Lower lobe of right lung (tissue), 2 donors: Measurements from ENCODE around the gene ASTE1. TPM values are rescaled to one million over a fixed set of nuclear protein-coding genes. Genes with fewer than 3 reads are reported as not detected.
"Not testable (repeated sequence)": the region's sequence is repeated elsewhere in the genome, so short reads cannot be mapped to it uniquely, and the experiment has no call there.

Source experiments
- ATAC-seq, 2 donors: fragments of 200-7000 bp; cut with Tn5 transposase; one replicate each; pipeline ENCODE4 v1.9.1; 2020 to 2022; ENCODE audit warnings: mild to moderate bottlenecking in 2 of 2, moderate library complexity in 2 of 2
- DNase-seq: peaks from one replicate; pipeline ENCODE4 v3.0.0-alpha.2; 2020
- H3K27ac ChIP-seq: fragments of 200-600 bp; one replicate; pipeline ENCODE4 v1.8.0; 2022
- H3K27me3 ChIP-seq: fragments of 200-600 bp; one replicate; pipeline ENCODE4 v1.8.0; 2022; ENCODE audit warnings: low read depth
- H3K36me3 ChIP-seq: fragments of 200-600 bp; one replicate; pipeline ENCODE4 v1.8.0; 2022; ENCODE audit warnings: mild to moderate bottlenecking
- H3K4me1 ChIP-seq: fragments of 200-600 bp; one replicate; pipeline ENCODE4 v1.8.0; 2022
- H3K4me3 ChIP-seq: fragments of 200-600 bp; one replicate; pipeline ENCODE4 v1.8.0; 2022; ENCODE audit warnings: mild to moderate bottlenecking
- H3K9me3 ChIP-seq: fragments of 200-600 bp; one replicate; pipeline ENCODE4 v1.8.0; 2022
- intact Hi-C: fragments of 100-400 bp; cut with DNase I; formaldehyde crosslinking; loops from one replicate; pipeline ENCODE4 v1.11.0; 2022
- total RNA-seq: library from RNA; stranded (reverse); fragmentation: NEBNext Ultra II Directional; extraction: Animal tissue kit (Norgen Biotek cat#: 25700); gene quantifications from one replicate; pipeline ENCODE4 v1.2.1, GENCODE V29; 2021
- TF ChIP-seq, protein P1 (sequence below): fragments of 200-600 bp; IDR thresholded peaks from one replicate; pipeline ENCODE4 v1.8.0; 2022; ENCODE audit warnings: antibody characterized with exemption, mild to moderate bottlenecking
- donor health status: DM: no; HTN: yes; CAD: no; lungs with severe emphysema.

Gene ASTE1
- total RNA-seq, 1 donor from 2014 or later, result 8.1 TPM

DNA sequence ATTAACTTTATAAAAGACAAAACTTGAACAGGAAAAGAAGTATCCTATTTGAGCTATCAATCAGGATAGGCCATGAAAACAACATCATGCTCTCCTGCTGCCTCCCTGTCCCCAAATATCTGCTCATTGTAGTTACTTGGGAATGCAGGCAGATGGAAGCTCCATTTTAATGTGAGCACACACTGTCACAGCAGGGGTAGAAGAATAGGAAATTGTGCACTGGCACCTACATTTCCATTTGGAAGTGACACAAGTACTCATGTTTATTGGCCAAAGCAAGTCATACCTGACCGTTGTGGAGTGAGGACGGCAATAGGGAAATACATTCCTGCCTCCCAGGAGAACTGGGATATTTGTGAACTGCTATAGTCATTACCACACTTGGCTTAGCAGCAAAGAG is 52.4 kb downstream of the ASTE1 start:
- H3K4me1 ChIP-seq, result no peaks in the 10 kb centered on the region
- H3K4me3 ChIP-seq, result no peak overlapping the region
- H3K36me3 ChIP-seq, result peaks cover 68% of the 10 kb centered on the region
- intact Hi-C loops, result no loop called here
- DNase-seq (no peak), ATAC-seq (no peak)
- H3K9me3 ChIP-seq, result no peaks in the 10 kb centered on the region
- TF ChIP-seq, protein P1, sequence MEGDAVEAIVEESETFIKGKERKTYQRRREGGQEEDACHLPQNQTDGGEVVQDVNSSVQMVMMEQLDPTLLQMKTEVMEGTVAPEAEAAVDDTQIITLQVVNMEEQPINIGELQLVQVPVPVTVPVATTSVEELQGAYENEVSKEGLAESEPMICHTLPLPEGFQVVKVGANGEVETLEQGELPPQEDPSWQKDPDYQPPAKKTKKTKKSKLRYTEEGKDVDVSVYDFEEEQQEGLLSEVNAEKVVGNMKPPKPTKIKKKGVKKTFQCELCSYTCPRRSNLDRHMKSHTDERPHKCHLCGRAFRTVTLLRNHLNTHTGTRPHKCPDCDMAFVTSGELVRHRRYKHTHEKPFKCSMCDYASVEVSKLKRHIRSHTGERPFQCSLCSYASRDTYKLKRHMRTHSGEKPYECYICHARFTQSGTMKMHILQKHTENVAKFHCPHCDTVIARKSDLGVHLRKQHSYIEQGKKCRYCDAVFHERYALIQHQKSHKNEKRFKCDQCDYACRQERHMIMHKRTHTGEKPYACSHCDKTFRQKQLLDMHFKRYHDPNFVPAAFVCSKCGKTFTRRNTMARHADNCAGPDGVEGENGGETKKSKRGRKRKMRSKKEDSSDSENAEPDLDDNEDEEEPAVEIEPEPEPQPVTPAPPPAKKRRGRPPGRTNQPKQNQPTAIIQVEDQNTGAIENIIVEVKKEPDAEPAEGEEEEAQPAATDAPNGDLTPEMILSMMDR, result no peak
- no peaks in the 10 kb centered on the region for H3K27me3 ChIP-seq
- H3K27ac ChIP-seq, result no peak overlapping the region

DNA sequence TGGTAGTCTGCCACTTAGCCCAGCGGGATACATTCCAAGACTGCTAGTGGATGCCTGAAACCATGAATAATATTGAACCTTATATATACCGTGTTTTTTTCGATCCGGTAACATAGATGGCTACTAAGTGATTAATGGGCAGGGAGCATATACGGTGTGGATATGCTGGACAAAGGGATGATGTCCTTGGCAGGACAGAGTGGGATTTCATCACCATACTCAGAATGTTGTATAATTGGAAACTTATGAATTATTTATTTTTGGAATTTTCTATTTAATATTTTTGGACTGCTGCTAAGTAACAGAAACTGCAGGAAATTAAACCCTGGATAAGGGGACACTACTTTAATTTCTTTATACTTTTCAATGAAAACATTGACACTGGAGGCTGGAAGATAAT is 53.2 kb downstream of the ASTE1 start:
- DNase-seq (no peak), ATAC-seq (no peak)
- no peaks in the 10 kb centered on the region for H3K9me3 ChIP-seq
- intact Hi-C loops, result no loop called here
- H3K27ac ChIP-seq, result no peak overlapping the region
- no peak overlapping the region for H3K4me3 ChIP-seq
- H3K27me3 ChIP-seq, result no peaks in the 10 kb centered on the region
- peaks cover 73% of the 10 kb centered on the region for H3K36me3 ChIP-seq
- no peaks in the 10 kb centered on the region for H3K4me1 ChIP-seq
- TF ChIP-seq, protein P1, result no peak

DNA sequence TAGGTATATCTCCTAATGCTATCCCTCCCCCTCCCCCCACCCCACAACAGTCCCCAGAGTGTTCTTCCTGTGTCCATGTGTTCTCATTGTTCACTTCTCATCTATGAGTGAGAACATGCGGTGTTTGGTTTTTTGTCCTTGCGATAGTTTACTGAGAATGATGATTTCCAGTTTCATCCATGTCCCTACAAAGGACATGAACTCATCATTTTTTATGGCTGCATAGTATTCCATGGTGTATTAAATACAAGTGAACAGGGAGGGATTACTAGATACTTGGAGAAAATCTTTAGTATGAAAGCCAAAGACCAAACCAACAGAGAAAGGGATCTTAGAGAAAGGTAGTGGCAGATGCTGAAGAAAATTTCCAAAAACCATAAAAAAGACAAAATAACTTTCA is 54.0 kb downstream of the ASTE1 start:
- not testable (repeated sequence) for DNase-seq

GRCh38 chr3:130971208-130971607 is 55.4 kb downstream of the ASTE1 start:
- H3K9me3 ChIP-seq, result no peaks in the 10 kb centered on the region
- no peak overlapping the region for H3K4me3 ChIP-seq
- ATAC-seq (no peak), DNase-seq (no peak)
- no peaks in the 10 kb centered on the region for H3K27me3 ChIP-seq
- no peak overlapping the region for H3K27ac ChIP-seq
- peaks cover 78% of the 10 kb centered on the region for H3K36me3 ChIP-seq
- H3K4me1 ChIP-seq, result no peaks in the 10 kb centered on the region
- TF ChIP-seq, protein P1, result no peak
- intact Hi-C loops, result no loop called here

More for the DNA sequence above, 54.0 kb downstream of the ASTE1 start:
- H3K4me1 ChIP-seq, ATAC-seq, H3K27ac ChIP-seq, H3K9me3 ChIP-seq, intact Hi-C loops, H3K4me3 ChIP-seq, H3K27me3 ChIP-seq: not testable (repeated sequence)
- peaks cover 77% of the 10 kb centered on the region for H3K36me3 ChIP-seq

DNA sequence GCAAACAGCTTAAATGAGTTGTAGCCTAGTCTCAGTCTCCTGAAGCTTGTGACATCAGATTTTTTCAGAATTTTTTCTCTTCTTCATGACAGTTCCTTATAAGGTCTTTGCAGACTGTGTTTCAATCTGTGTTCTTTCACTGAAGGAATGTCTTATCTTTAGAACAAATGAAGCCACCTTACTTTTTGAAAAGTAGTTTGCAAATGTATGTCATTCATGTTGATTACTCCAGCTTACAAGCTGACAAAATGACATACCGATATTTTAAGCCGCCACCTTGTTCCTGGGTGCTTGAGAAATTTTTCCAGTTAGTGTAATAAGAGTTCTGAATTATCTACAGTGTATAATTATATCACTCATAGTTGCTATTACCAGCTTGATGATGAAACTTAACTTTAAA is 57.0 kb downstream of the ASTE1 start:
- DNase-seq (no peak), ATAC-seq (no peak)
- no peaks in the 10 kb centered on the region for H3K27me3 ChIP-seq
- TF ChIP-seq, protein P1, result no peak
- no peak overlapping the region for H3K27ac ChIP-seq
- H3K9me3 ChIP-seq, result no peaks in the 10 kb centered on the region
- intact Hi-C loops, result no loop called here
- no peak overlapping the region for H3K4me3 ChIP-seq
- H3K4me1 ChIP-seq, result no peaks in the 10 kb centered on the region
- H3K36me3 ChIP-seq, result peaks cover 77% of the 10 kb centered on the region

GRCh38 chr3:130968221-130968620 is 58.4 kb downstream of the ASTE1 start:
- peaks cover 80% of the 10 kb centered on the region for H3K36me3 ChIP-seq
- ATAC-seq, result no peak

More at GRCh38 chr3:130968221-130968620, 58.4 kb downstream of the ASTE1 start:
- no peaks in the 10 kb centered on the region for H3K9me3 ChIP-seq
- TF ChIP-seq, protein P1, result no peak
- H3K4me1 ChIP-seq, result no peaks in the 10 kb centered on the region
- H3K27me3 ChIP-seq, result no peaks in the 10 kb centered on the region
- no peak for DNase-seq
- H3K27ac ChIP-seq, result no peak overlapping the region
- H3K4me3 ChIP-seq, result no peak overlapping the region
- intact Hi-C loops, result no loop called here
